Measurements from ENCODE around the gene RASL12. TPM values are rescaled to one million over a fixed set of nuclear protein-coding genes. Genes with fewer than 3 reads are reported as not detected.
"Not testable (repeated sequence)": the region's sequence is repeated elsewhere in the genome, so short reads cannot be mapped to it uniquely, and the experiment has no call there.

The RASL12 gene
- polyA plus RNA-seq, 2 of the 4 experiments (the other 2 are of a cell fraction) = 0.08 to 0.34 TPM

- H3K4me1 ChIP-seq = no peaks in the 10 kb centered on the region
- TF ChIP-seq NFE2L2 (conservative IDR thresholded peaks at IDR 0.05; ENCODE audit: low read length) (no peak), RCOR1 (IDR thresholded peaks at IDR 0.05; ENCODE audit: low read depth, low read length) (no peak), ZSCAN20 (CRISPR knock-in tag; IDR thresholded peaks at IDR 0.05) (no peak), SMC3 (IDR thresholded peaks at IDR 0.05) (no peak), MYC (IDR thresholded peaks at IDR 0.05; ENCODE audit: borderline replicate concordance, low read length) (no peak), HOXA7 (CRISPR knock-in tag; IDR thresholded peaks at IDR 0.05) (no peak), HOXB13 (CRISPR knock-in tag; IDR thresholded peaks at IDR 0.05; ENCODE audit: low read depth) (no peak), CBX2 (IDR thresholded peaks at IDR 0.05; ENCODE audit: borderline replicate concordance, low read depth) (no peak), ZNF302 (CRISPR knock-in tag; IDR thresholded peaks at IDR 0.05) (no peak), JUN (IDR thresholded peaks at IDR 0.05) (no peak), JUNB (IDR thresholded peaks at IDR 0.05) (no peak), FOXS1 (CRISPR knock-in tag; IDR thresholded peaks at IDR 0.05) (no peak), USF2 (IDR thresholded peaks at IDR 0.05) (no peak), EHMT2 (IDR thresholded peaks at IDR 0.05; ENCODE audit: low read depth) (no peak), CEBPB (IDR thresholded peaks at IDR 0.05) (no peak), HDAC2 (IDR thresholded peaks at IDR 0.05) (no peak), GATA3 (IDR thresholded peaks at IDR 0.05; ENCODE audit: borderline replicate concordance) (no peak)
- ATAC-seq (no peak; a peak in 2 of 6 replicates), FAIRE-seq (no peak), DNase-seq (ENCODE audit: low read depth in 1 of 2, low spot score in 1 of 2) (no peak)
- ChIA-PET CTCF (interaction anchor here (1.0 to 5.9 kb wide), 6 partner anchors 8 to 61 kb away, joined by 3 to 29 read pairs (median 16); partner anchors contain the start of gene KBTBD13), POLR2A (no interaction called here)
- H3K4me3 ChIP-seq = no peak overlapping the region
- WGBS (ENCODE audit: missing lambda C conversion rate) = 78% methylated on average over 5 of the region's 5 CpGs
- no peaks in the 10 kb centered on the region for H3K9me3 ChIP-seq
- no peak overlapping the region for H3K4me2 ChIP-seq
- no peak overlapping the region for H3K27ac ChIP-seq
Observed at GRCh38 chr15:65095011-65095746, 27.4 kb upstream of the RASL12 start.

- DNase-seq (ENCODE audit: low read depth in 1 of 2, low spot score in 1 of 2) (no peak), FAIRE-seq (no peak), ATAC-seq (no peak; a peak in 1 of 6 replicates)
- ChIA-PET CTCF (interaction anchor here (1.0 to 5.9 kb wide), 10 partner anchors 7 to 61 kb away, joined by 3 to 29 read pairs (median 6); partner anchors contain the start of gene KBTBD13), POLR2A (no interaction called here)
- no peaks in the 10 kb centered on the region for H3K9me3 ChIP-seq
- H3K4me3 ChIP-seq = no peak overlapping the region
- no peaks in the 10 kb centered on the region for H3K4me1 ChIP-seq
- H3K27ac ChIP-seq = no peak overlapping the region
- 91% methylated on average over 14 of the region's 14 CpGs for WGBS (ENCODE audit: missing lambda C conversion rate)
- no peak overlapping the region for H3K4me2 ChIP-seq
- TF ChIP-seq POLR2A (IDR thresholded peaks at IDR 0.05; ENCODE audit: low read length) (no peak), MAX (IDR thresholded peaks at IDR 0.05) (no peak), CHD4 (IDR thresholded peaks at IDR 0.05; ENCODE audit: borderline replicate concordance) (no peak), KDM5A (IDR thresholded peaks at IDR 0.05) (no peak)
Observed at GRCh38 chr15:65094294-65094995, 26.7 kb upstream of the RASL12 start.

GRCh38 chr15:65093793-65094170, 26.0 kb upstream of the RASL12 start:
- H3K4me1 ChIP-seq; ATAC-seq; H3K9me3 ChIP-seq; H3K4me3 ChIP-seq; FAIRE-seq; H3K27ac ChIP-seq; POLR2A ChIA-PET; DNase-seq (ENCODE audit: low read depth in 1 of 2, low spot score in 1 of 2); H3K4me2 ChIP-seq: not testable (repeated sequence)
- CTCF ChIA-PET = interaction anchor here (1.0 to 5.9 kb wide), 7 partner anchors 8 to 60 kb away, joined by 4 to 29 read pairs (median 8); partner anchors contain the start of gene KBTBD13
- 90% methylated on average over 13 of the region's 13 CpGs for WGBS (ENCODE audit: missing lambda C conversion rate)
